CD8-positive, alpha-beta memory T cell (primary cell): ENCODE data around the gene FARS2. TPM values are rescaled to one million over a fixed set of nuclear protein-coding genes. Genes with fewer than 3 reads are reported as not detected.

ENCODE experiments used
- CTCF ChIA-PET: fragments of 350-600 bp; sonication (Branson Sonifier 250); formaldehyde crosslinking; loops from one replicate; lab custom pipeline; 2021; ENCODE audit warnings: antibody characterized with exemption; lab: Charles Lee
- POLR2A ChIA-PET: fragments of 350-600 bp; sonication (Branson Sonifier 250); formaldehyde crosslinking; loops from one replicate; lab custom pipeline; 2021; ENCODE audit warnings: antibody characterized with exemption; lab: Charles Lee
- DNase-seq, 5 donors: peaks; one replicate each; pipeline versions ENCODE4 v3.0.0 to v3.0.0-alpha.2; 2020 to 2022; ENCODE audit warnings: mixed read lengths in 1 of 5
- H3K27ac ChIP-seq: one replicate; pipeline ENCODE4 v1.7.0; 2013; ENCODE audit warnings: low read depth, mild to moderate bottlenecking, low read length, moderate library complexity
- H3K27me3 ChIP-seq: 2 replicates; pipeline ENCODE4 v1.7.0; 2013; ENCODE audit warnings: low read length, mild to moderate bottlenecking; ENCODE audit not compliant: insufficient read depth, poor library complexity, severe bottlenecking
- H3K36me3 ChIP-seq: 2 replicates; pipeline ENCODE4 v1.7.0; 2013; ENCODE audit warnings: mild to moderate bottlenecking, low read length, moderate library complexity; ENCODE audit not compliant: insufficient read depth
- H3K4me1 ChIP-seq: 2 replicates; pipeline ENCODE4 v1.7.0; 2013; ENCODE audit warnings: mild to moderate bottlenecking, low read length, moderate library complexity; ENCODE audit not compliant: insufficient read depth
- H3K4me3 ChIP-seq: 2 replicates; pipeline ENCODE4 v1.7.0; 2013; ENCODE audit warnings: mild to moderate bottlenecking, low read length
- H3K9me3 ChIP-seq: 2 replicates; pipeline ENCODE4 v1.7.0; 2013; ENCODE audit warnings: mild to moderate bottlenecking, low read length
- H3K27ac Mint-ChIP-seq, 8 donors: one replicate each; pipeline ENCODE4 v1.8.0; 2020 to 2021; ENCODE audit warnings: mixed read lengths in 8 of 8, mild to moderate bottlenecking in 6 of 8, inconsistent platforms in 3 of 8, moderate library complexity in 3 of 8
- H3K27me3 Mint-ChIP-seq, 2 donors: one replicate each; pipeline ENCODE4 v1.8.0; 2020 to 2021; ENCODE audit warnings: mixed read lengths in 2 of 2, mild to moderate bottlenecking in 1 of 2, moderate library complexity in 1 of 2
- H3K36me3 Mint-ChIP-seq, 3 donors: one replicate each; pipeline ENCODE4 v1.8.0; 2020 to 2021; ENCODE audit warnings: mixed read lengths in 3 of 3, inconsistent platforms in 1 of 3, mild to moderate bottlenecking in 1 of 3
- H3K4me1 Mint-ChIP-seq, 3 donors: one replicate each; pipeline ENCODE4 v1.8.0; 2020 to 2021; ENCODE audit warnings: mixed read lengths in 3 of 3, inconsistent platforms in 1 of 3, mild to moderate bottlenecking in 1 of 3
- H3K4me3 Mint-ChIP-seq, 7 donors: one replicate each; pipeline ENCODE4 v1.8.0; 2020 to 2021; ENCODE audit warnings: mixed read lengths in 7 of 7, mild to moderate bottlenecking in 6 of 7, moderate library complexity in 4 of 7, inconsistent platforms in 2 of 7
- H3K9me3 Mint-ChIP-seq, 5 donors: one replicate each; pipeline ENCODE4 v1.8.0; 2020 to 2022; ENCODE audit warnings: mixed read lengths in 5 of 5, mild to moderate bottlenecking in 3 of 5, moderate library complexity in 2 of 5, inconsistent platforms in 1 of 5
- polyA plus RNA-seq: library from polyadenylated mRNA; unstranded; fragments of 300-500 nt; fragmentation: Illumina TruSeq; gene quantifications from one replicate; pipeline ENCODE4 v1.2.3, GENCODE V29; 2021
- total RNA-seq, 2 experiments: library from RNA; stranded (reverse); gene quantifications; one replicate each; pipeline ENCODE4 v1.2.3, GENCODE V29; 2021

The FARS2 gene
- total and polyA plus RNA-seq, 3 experiments from 2014 or later, result 24.5 to 26.0 (median 24.9) TPM

DNA sequence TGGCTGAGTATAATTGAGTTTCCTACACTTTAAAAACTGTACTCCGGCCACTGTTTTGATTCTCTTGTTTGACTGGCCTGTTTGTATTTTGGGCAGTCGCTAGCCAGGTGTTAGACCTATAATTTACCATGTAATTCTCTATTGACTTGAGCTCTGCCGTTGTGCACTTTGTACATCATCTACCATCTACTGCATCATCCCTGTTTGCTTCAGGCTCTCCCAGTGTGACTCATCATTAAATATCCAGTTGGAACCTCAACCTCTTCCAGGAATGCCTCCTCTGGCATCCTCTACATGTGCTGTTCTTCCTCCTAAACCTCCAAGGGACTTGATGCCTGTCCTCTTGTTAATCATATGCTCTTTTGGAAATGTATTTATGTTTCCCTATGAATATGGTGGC is 72.3 kb downstream of the FARS2 start:
- H3K4me3 Mint-ChIP-seq, result no peak overlapping the region
- Histone ChIP-seq H3K36me3 (no peaks in the 10 kb centered on the region), H3K9me3 (no peaks in the 10 kb centered on the region), H3K4me1 (peaks cover 6% of the 10 kb centered on the region), H3K4me3 (no peak overlapping the region), H3K27me3 (no peaks in the 10 kb centered on the region), H3K27ac (no peak overlapping the region)
- peaks cover 31 to 53% (median 44%) of the 10 kb centered on the region in 3 donors for H3K4me1 Mint-ChIP-seq
- DNase-seq, result no peak
- no peak overlapping the region for H3K27ac Mint-ChIP-seq
- ChIA-PET CTCF (no interaction called here), POLR2A (no interaction called here)
- no peaks in the 10 kb centered on the region for H3K27me3 Mint-ChIP-seq
- peaks cover 0 to 3% (median 0%) of the 10 kb centered on the region in 3 donors for H3K36me3 Mint-ChIP-seq
- H3K9me3 Mint-ChIP-seq, result no peaks in the 10 kb centered on the region

GRCh38 chr6:5334341-5334740 is 73.0 kb downstream of the FARS2 start:
- Histone ChIP-seq H3K36me3 (no peaks in the 10 kb centered on the region), H3K4me3 (no peak overlapping the region), H3K9me3 (no peaks in the 10 kb centered on the region), H3K4me1 (peaks cover 6% of the 10 kb centered on the region), H3K27ac (no peak overlapping the region), H3K27me3 (no peaks in the 10 kb centered on the region)
- H3K4me1 Mint-ChIP-seq, result peaks cover 31 to 54% (median 46%) of the 10 kb centered on the region in 3 donors
- no peaks in the 10 kb centered on the region for H3K27me3 Mint-ChIP-seq
- no peaks in the 10 kb centered on the region for H3K9me3 Mint-ChIP-seq
- no peak overlapping the region for H3K27ac Mint-ChIP-seq
- H3K4me3 Mint-ChIP-seq, result no peak overlapping the region
- ChIA-PET CTCF (no interaction called here), POLR2A (no interaction called here)
- H3K36me3 Mint-ChIP-seq, result peaks cover 0 to 3% (median 0%) of the 10 kb centered on the region in 3 donors
- DNase-seq, result no peak

- CTCF ChIA-PET, result no interaction called here
- no peak for DNase-seq
Observed at GRCh38 chr6:5335020-5335419, 73.7 kb downstream of the FARS2 start.

DNA sequence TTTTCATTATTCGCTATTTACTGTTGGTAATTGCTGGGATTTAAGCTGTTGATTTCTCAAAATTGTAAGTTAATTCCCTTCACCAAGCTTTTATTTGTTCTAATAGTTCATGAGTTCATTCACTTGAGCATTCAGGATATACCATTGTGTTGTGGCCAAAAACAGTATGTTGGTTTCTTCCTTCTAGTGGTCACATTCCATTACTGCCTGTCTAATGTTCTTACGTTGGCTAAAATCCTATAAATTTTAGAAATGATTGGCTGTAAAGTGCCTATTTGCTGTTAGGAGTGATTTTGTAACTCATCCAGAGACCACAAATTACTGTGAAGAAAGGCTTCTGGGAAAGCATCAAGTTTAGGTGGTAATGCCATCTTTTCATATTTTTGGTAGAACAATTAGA is 76.3 kb downstream of the FARS2 start:
- peaks cover 27 to 68% (median 46%) of the 10 kb centered on the region in 3 donors for H3K4me1 Mint-ChIP-seq

More at GRCh38 chr6:5335020-5335419, 73.7 kb downstream of the FARS2 start:
- H3K36me3 Mint-ChIP-seq, result peaks cover 0 to 3% (median 0%) of the 10 kb centered on the region in 3 donors
- no peaks in the 10 kb centered on the region for H3K27me3 Mint-ChIP-seq
- H3K4me1 Mint-ChIP-seq, result peaks cover 31 to 60% (median 46%) of the 10 kb centered on the region in 3 donors
- Histone ChIP-seq H3K9me3 (no peaks in the 10 kb centered on the region), H3K36me3 (no peaks in the 10 kb centered on the region), H3K4me3 (no peak overlapping the region), H3K27ac (no peak overlapping the region), H3K27me3 (no peaks in the 10 kb centered on the region), H3K4me1 (peaks cover 6% of the 10 kb centered on the region)
- H3K9me3 Mint-ChIP-seq, result no peaks in the 10 kb centered on the region
- no peak overlapping the region for H3K4me3 Mint-ChIP-seq
- POLR2A ChIA-PET, result no interaction called here
- peak overlapping the region in 1 of 8 donors; percentile 64 for H3K27ac Mint-ChIP-seq

GRCh38 chr6:5338177-5338960 is 77.1 kb downstream of the FARS2 start:
- Mint-ChIP-seq H3K9me3 (no peaks in the 10 kb centered on the region), H3K4me3 (peak overlapping the region in 4 of 7 donors; percentile 2 to 71 (median 14)), H3K4me1 (peaks cover 27 to 67% (median 50%) of the 10 kb centered on the region in 3 donors), H3K27me3 (no peaks in the 10 kb centered on the region), H3K27ac (peak overlapping the region in 6 of 8 donors; percentile 2 to 87 (median 66)), H3K36me3 (no peaks in the 10 kb centered on the region)
- DNase-seq, result no peak
- ChIA-PET POLR2A (no interaction called here), CTCF (no interaction called here)
- no peaks in the 10 kb centered on the region for H3K27me3 ChIP-seq
- H3K36me3 ChIP-seq, result no peaks in the 10 kb centered on the region
- H3K4me1 ChIP-seq, result peaks cover 6% of the 10 kb centered on the region
- H3K9me3 ChIP-seq, result no peaks in the 10 kb centered on the region
- H3K27ac ChIP-seq, result no peak overlapping the region
- H3K4me3 ChIP-seq, result no peak overlapping the region

More for the DNA sequence above, 76.3 kb downstream of the FARS2 start:
- no peaks in the 10 kb centered on the region for H3K27me3 Mint-ChIP-seq
- Histone ChIP-seq H3K4me3 (no peak overlapping the region), H3K27me3 (no peaks in the 10 kb centered on the region), H3K9me3 (no peaks in the 10 kb centered on the region), H3K27ac (no peak overlapping the region), H3K4me1 (peaks cover 6% of the 10 kb centered on the region), H3K36me3 (no peaks in the 10 kb centered on the region)
- ChIA-PET CTCF (no interaction called here), POLR2A (no interaction called here)
- H3K9me3 Mint-ChIP-seq, result no peaks in the 10 kb centered on the region
- no peak overlapping the region for H3K4me3 Mint-ChIP-seq
- no peak for DNase-seq
- peak overlapping the region in 1 of 8 donors; percentile 87 for H3K27ac Mint-ChIP-seq
- H3K36me3 Mint-ChIP-seq, result no peaks in the 10 kb centered on the region

DNA sequence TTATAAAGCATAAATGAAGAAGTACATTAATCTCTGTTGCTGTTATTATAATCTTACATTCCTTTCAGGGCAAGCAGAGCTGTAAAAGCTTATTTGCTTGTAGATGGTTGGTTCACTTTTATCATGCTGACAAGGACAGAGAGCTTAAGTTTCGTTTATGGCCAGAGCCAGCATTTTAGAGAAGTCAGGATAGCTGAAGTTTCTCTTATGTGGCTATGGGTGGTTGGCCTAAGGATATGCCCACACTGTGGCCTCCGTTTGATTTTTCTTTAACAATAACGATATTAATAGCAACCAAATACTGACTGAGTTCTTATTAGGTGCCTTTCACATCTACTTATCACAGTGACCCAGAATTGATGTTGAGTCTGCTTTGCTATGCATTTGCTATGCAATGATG is 78.5 kb downstream of the FARS2 start:
- no peak overlapping the region for H3K4me3 Mint-ChIP-seq
- Histone ChIP-seq H3K9me3 (no peaks in the 10 kb centered on the region), H3K27ac (no peak overlapping the region), H3K36me3 (no peaks in the 10 kb centered on the region), H3K4me1 (peaks cover 6% of the 10 kb centered on the region), H3K27me3 (no peaks in the 10 kb centered on the region), H3K4me3 (no peak overlapping the region)
- H3K36me3 Mint-ChIP-seq, result no peaks in the 10 kb centered on the region
- no peak overlapping the region for H3K27ac Mint-ChIP-seq
- H3K4me1 Mint-ChIP-seq, result peaks cover 25 to 64% (median 47%) of the 10 kb centered on the region in 3 donors
- no peaks in the 10 kb centered on the region for H3K9me3 Mint-ChIP-seq
- ChIA-PET POLR2A (no interaction called here), CTCF (no interaction called here)
- DNase-seq, result no peak
- no peaks in the 10 kb centered on the region for H3K27me3 Mint-ChIP-seq

DNA sequence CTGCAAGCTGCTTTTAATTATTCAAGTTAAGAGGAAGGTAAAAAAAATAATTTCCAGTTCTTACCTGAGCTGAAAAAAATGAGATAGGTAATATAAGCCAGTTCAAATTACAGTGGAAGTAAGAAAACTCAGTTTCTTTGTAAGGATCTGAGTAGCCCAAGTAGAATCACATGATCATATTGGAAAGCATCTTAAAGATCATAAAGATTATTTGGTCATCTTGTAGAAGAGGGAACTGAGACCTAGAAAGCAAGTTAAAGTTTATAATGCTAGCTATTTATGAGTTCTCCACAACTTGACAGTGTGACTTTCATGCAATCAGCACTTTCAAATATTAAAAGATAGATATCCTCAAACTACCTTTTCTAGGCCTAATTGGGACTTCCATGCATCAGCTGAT is 80.5 kb downstream of the FARS2 start:
- no peaks in the 10 kb centered on the region for H3K9me3 Mint-ChIP-seq
- no peaks in the 10 kb centered on the region for H3K27me3 Mint-ChIP-seq
- H3K4me3 ChIP-seq, result no peak overlapping the region
- no peaks in the 10 kb centered on the region for H3K27me3 ChIP-seq
- peaks cover 6% of the 10 kb centered on the region for H3K4me1 ChIP-seq
- H3K9me3 ChIP-seq, result no peaks in the 10 kb centered on the region
- H3K4me1 Mint-ChIP-seq, result peaks cover 18 to 53% (median 40%) of the 10 kb centered on the region in 3 donors
- H3K4me3 Mint-ChIP-seq, result no peak overlapping the region
- DNase-seq, result no peak
- CTCF ChIA-PET, result interaction anchor here (0.5 kb wide), 1 partner anchor 1907 kb away, joined by 3 read pairs; no protein-coding TSS in a partner anchor
- no peak overlapping the region for H3K27ac Mint-ChIP-seq
- no peak overlapping the region for H3K27ac ChIP-seq
- H3K36me3 ChIP-seq, result no peaks in the 10 kb centered on the region
- POLR2A ChIA-PET, result no interaction called here
- peaks cover 0 to 4% (median 0%) of the 10 kb centered on the region in 3 donors for H3K36me3 Mint-ChIP-seq

GRCh38 chr6:5343998-5344397 is 82.7 kb downstream of the FARS2 start:
- no peak overlapping the region for H3K27ac ChIP-seq
- DNase-seq, result no peak
- no peaks in the 10 kb centered on the region for H3K4me1 ChIP-seq
- no peaks in the 10 kb centered on the region for H3K27me3 ChIP-seq
- ChIA-PET CTCF (interaction anchor here (1.2 kb wide), 1 partner anchor 200 kb away, joined by 5 read pairs; no protein-coding TSS in a partner anchor), POLR2A (no interaction called here)
- H3K27me3 Mint-ChIP-seq, result no peaks in the 10 kb centered on the region
- no peaks in the 10 kb centered on the region for H3K9me3 ChIP-seq
- H3K36me3 Mint-ChIP-seq, result peaks cover 9 to 11% (median 11%) of the 10 kb centered on the region in 3 donors
- no peaks in the 10 kb centered on the region for H3K36me3 ChIP-seq
- peaks cover 8 to 36% (median 22%) of the 10 kb centered on the region in 3 donors for H3K4me1 Mint-ChIP-seq
- peaks cover 0 to 6% (median 3%) of the 10 kb centered on the region in 5 donors for H3K9me3 Mint-ChIP-seq
- no peak overlapping the region for H3K4me3 Mint-ChIP-seq
- no peak overlapping the region for H3K27ac Mint-ChIP-seq
- H3K4me3 ChIP-seq, result no peak overlapping the region
